Muscle layer of colon (tissue), 2 donors: ENCODE results near the gene COMP.

Source experiments
- H3K27ac ChIP-seq: one replicate; pipeline ENCODE4 v1.7.0; 2013; ENCODE audit warnings: low read depth, mild to moderate bottlenecking, low read length, moderate library complexity
- H3K27me3 ChIP-seq, 2 donors: one replicate each; pipeline ENCODE4 v1.7.0; 2013; ENCODE audit warnings: low read length in 2 of 2, mild to moderate bottlenecking in 2 of 2; ENCODE audit not compliant: insufficient read depth in 2 of 2, control insufficient read depth in 1 of 2
- H3K36me3 ChIP-seq: one replicate; pipeline ENCODE4 v1.7.0; 2013; ENCODE audit warnings: mild to moderate bottlenecking, low read length; ENCODE audit not compliant: insufficient read depth
- H3K4me1 ChIP-seq: one replicate; pipeline ENCODE4 v1.7.0; 2013; ENCODE audit warnings: mild to moderate bottlenecking, low read length; ENCODE audit not compliant: insufficient read depth
- H3K4me3 ChIP-seq, 2 donors: one replicate each; pipeline ENCODE4 v1.7.0; 2013; ENCODE audit warnings: low read length in 2 of 2, low read depth in 1 of 2, mild to moderate bottlenecking in 1 of 2, moderate library complexity in 1 of 2
- H3K9ac ChIP-seq: one replicate; pipeline ENCODE4 v1.7.0; 2013; ENCODE audit warnings: low read length
- H3K9me3 ChIP-seq: one replicate; pipeline ENCODE4 v1.7.0; 2013; ENCODE audit warnings: mild to moderate bottlenecking, low read length
- donor health status: abdominal sarcoma.
- donor health status: Adenocarcinoma of cecum.

COMP gene

DNA sequence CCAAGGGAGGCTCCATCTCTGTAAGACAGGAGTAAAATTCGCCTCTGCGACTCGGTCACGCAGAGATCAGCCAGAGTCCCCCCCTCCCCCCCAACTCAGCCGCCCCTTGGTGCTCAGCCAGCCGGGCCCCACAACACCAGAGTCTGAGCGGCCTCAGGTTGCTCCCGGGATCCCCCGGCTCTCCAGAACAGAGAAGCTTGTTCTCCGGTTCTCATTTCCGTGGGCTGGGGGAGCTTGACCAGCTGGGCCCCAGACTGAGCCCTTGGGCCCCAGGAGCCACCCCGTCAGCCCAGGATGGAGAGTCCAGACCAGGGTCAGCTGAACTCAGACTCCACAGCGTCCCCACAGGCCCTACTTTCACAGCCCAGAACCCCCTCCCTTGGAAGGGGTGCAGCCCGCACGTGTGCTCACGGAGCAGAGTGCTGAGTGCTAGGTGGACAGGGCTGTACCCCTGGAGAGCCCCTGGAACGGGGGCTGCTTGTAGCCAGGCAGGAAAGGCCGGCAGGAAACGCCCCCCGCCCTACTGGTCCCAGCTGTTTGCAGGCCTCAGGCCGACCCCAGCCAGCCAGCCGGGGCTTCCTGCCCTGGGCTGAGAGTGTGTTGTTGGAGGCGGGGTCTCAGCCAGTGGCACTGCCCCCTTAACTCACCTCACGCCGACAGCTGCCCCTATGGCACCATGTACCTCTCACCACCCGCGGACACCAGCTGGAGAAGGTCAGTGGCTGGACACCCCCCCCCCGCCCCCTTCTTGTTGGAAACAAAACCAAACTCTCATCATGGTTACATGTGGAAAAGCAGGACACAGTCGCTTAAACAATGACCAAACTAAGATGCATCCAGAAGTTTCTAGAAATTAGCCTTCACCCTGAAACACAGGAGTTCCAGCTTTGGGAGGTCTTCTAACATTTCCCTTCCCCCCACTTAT is 44.4 kb downstream of the COMP start:
- no peak overlapping the region for H3K9ac ChIP-seq
- no peaks in the 10 kb centered on the region for H3K4me1 ChIP-seq
- H3K36me3 ChIP-seq, result peaks cover 9% of the 10 kb centered on the region
- H3K4me3 ChIP-seq, result no peak overlapping the region
- no peaks in the 10 kb centered on the region for H3K9me3 ChIP-seq
- no peaks in the 10 kb centered on the region for H3K27me3 ChIP-seq
- H3K27ac ChIP-seq, result no peak overlapping the region

DNA sequence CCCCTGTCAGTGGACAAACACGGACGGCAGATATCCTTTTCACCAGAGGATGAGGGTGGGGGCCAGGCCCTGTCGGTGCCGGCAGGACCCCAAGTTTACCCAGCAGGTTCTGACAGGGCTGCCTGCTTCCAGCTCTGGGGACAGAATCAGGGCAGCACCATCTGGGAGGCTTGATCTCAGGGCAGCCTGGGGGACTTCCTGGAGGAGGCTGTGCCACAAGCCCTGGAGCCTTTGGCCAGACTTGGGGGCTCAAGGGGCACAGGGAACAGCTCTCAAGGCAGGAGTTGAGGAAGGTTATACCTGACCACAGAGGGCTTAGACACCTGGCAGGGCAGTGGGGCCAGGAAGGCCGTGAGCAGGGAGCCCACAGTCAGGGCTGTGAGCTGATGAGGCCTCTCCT is 45.2 kb downstream of the COMP start:
- Histone ChIP-seq H3K27ac (no peak overlapping the region), H3K9me3 (no peaks in the 10 kb centered on the region), H3K36me3 (peaks cover 9% of the 10 kb centered on the region), H3K9ac (no peak overlapping the region), H3K27me3 (no peaks in the 10 kb centered on the region), H3K4me1 (no peaks in the 10 kb centered on the region), H3K4me3 (no peak overlapping the region)

DNA sequence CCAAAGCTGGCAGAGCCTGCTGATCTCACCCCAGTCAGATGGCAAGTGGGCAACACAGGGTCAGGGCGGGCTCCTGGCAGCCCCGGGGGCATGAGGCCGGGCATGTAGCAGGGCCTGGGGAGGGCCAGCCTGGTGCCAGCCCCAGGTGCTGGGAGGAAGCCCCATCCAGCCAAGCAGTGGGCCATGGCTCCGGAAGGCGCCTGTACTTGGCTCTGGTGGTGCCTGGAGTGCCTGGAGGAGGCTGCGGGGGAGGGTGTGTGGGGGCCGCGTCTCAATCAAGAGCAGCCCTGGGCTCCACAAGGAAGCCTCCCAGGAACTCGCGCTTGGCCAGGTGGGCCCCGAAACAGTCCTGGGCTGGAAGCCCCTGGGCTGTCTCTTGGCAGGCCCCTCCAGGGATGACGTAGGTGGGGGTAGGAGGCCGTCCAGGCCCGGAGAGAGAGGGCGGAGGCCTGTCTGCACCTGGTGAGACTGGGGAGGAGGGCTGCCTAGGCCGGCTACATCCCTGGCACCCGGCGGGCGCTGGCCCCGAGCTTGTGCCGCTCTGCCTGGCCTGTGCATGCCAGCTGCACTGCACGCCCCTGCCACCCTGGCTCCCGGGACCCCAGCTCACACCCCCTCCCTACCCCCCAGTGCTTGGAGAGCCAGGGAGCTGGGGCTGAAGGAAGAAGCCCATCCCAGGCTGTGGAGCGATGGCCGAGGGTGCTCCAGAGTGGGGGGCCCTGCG is 45.9 kb downstream of the COMP start:
- Histone ChIP-seq H3K9ac (no peak overlapping the region), H3K4me3 (no peak overlapping the region), H3K9me3 (no peaks in the 10 kb centered on the region), H3K27me3 (no peaks in the 10 kb centered on the region), H3K27ac (no peak overlapping the region), H3K36me3 (peaks cover 8% of the 10 kb centered on the region), H3K4me1 (no peaks in the 10 kb centered on the region)

DNA sequence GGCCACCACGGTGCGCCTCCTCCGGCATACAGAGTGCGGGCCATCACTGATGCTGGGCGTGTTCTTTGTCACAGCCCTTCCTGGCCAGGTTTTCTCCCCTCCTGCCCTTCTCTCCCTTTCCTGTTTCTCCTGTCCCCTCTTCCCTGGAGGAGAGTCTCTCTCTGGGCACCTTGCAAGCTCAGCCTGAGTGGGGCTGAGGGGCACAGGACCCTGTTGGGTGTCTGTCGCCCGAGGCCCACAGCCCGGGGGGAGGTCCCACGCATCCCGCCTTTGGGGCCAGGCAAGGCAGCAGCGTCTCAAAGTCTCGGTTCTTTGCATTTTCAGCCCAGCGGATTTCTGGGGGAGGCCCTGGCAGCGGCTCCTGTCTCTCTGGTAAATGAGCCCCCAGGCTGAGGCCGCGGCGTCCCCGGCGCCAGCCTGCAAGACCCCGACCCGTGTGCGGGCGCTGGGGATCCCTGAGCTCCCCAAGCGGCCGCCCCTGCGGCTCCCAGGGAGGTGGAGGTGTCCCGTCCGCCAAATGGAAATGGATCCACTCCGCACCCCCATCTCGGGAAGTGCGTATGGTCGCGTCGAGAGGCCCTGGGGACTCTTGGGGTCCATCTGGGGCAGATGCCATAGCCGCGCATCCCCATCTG is 47.2 kb downstream of the COMP start:
- H3K36me3 ChIP-seq, result no peaks in the 10 kb centered on the region
- no peak overlapping the region for H3K27ac ChIP-seq
- no peak overlapping the region for H3K4me3 ChIP-seq
- no peaks in the 10 kb centered on the region for H3K9me3 ChIP-seq
- no peaks in the 10 kb centered on the region for H3K27me3 ChIP-seq
- no peak overlapping the region for H3K9ac ChIP-seq
- H3K4me1 ChIP-seq, result no peaks in the 10 kb centered on the region

DNA sequence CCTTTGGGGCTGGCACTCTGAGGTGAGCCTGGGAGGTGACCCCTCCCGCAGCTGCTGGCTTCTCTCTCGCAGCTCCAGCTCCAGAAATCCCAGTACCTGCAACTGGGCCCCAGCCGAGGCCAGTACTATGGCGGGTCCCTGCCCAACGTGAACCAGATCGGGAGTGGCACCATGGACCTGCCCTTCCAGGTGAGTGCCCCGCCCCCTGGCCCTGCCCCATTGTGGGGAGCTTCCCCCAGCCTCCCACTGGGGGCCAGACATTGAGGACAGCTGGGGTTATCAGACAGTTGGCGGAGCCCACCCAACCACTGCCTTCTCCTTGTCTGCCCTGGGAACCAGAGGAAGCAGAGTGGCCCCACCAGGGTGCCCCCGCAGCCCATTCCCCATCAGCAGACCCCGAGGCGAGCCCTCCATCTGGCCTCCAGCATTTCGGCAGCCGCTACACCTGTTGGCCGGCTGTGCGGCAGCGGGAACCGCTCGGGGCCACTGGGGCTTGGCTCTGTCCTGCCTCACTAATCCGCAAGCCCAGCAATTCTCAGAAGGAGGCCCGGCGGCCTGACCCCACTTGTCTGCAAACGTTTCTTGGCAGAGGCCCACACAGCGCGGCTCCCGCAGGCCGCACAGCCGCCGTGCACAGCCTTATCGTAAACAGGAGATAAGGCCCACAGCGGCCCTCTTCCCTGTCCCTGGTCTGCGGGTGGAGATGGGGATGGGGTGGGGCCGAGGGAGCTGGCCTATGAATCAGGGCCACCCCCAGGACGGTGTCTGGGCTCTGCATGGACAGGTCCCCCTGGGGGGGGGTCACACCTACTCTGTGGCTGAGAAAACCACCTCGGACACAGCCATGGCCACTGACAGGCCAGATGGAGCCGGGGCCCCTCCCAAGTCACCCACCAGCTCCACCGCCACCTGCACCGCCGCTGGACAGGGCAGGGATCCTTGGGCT is 48.0 kb downstream of the COMP start:
- Histone ChIP-seq H3K9ac (no peak overlapping the region), H3K4me3 (no peak overlapping the region), H3K27ac (no peak overlapping the region), H3K9me3 (no peaks in the 10 kb centered on the region), H3K36me3 (no peaks in the 10 kb centered on the region), H3K4me1 (no peaks in the 10 kb centered on the region), H3K27me3 (no peaks in the 10 kb centered on the region)

DNA sequence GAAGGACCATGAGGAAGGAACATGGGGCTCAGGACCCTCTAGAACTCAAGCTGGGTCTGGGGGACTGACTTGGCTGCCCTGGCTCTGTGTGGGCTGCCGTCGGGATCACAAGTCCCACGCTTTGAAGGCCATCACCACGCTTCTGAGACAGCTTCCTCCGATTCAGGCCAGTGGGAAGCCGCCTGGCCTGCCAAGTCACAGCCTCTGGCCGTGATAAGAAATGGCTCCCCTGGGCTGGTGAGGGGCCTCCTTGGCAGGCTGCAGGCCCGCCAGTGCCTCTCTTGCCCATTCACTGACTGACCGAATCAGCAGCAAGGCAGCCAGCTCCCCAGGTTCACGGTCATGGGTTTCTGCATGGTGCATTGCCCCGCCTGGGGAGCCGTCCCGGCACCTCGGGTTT is 48.8 kb downstream of the COMP start:
- no peaks in the 10 kb centered on the region for H3K27me3 ChIP-seq
- no peaks in the 10 kb centered on the region for H3K9me3 ChIP-seq
- H3K27ac ChIP-seq, result no peak overlapping the region
- H3K4me1 ChIP-seq, result no peaks in the 10 kb centered on the region
- H3K36me3 ChIP-seq, result no peaks in the 10 kb centered on the region
- H3K4me3 ChIP-seq, result no peak overlapping the region
- no peak overlapping the region for H3K9ac ChIP-seq

DNA sequence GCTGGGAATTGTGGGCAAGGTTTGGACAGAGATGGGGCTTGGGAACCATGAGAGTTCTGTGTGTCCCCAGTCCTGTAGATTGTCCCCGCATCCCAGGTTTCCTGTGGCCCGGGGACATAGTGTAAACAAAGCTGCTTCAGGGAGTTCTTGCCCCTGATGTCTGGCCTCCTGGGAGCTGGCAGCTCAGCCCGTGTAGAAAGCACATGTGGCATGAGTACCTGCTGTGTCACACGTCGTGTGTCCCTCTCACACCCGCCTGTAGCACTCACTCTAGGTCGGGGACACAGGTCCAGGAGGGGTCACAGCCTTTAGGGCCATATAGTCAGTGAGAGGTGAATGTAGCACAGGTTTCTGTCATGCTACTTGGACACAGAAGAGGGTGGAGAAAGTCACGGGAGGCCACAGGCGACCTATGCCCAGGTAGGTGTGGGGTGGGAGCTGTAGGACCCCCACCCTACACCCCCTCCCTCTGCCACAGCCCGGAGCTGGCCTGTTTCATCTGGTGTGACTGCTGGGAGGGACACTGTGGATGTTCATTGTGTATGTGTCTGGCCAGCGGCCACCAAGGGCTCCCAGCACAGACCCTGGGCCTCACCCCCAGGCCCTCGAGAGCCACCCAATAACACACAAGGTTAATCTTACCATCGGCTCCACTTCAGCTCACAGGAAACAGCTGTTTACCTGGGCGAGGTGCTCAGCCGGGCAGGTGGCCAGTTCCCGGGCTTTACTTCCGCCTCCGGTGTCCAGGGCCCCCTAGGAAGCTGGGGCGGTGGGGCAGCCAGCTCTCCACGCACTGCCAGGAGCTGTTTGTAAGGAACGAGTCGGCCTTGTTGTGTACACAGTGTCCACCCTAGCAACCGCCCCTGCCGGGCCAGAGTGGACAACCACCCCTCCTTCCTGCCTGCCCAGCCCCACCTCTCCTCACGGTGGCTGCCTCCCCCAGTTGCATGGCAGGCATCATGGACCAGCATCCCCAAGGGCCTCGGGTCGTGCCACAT is 49.7 kb downstream of the COMP start:
- H3K27ac ChIP-seq, result no peak overlapping the region
- no peaks in the 10 kb centered on the region for H3K4me1 ChIP-seq
- no peak overlapping the region for H3K9ac ChIP-seq
- H3K36me3 ChIP-seq, result no peaks in the 10 kb centered on the region
- no peaks in the 10 kb centered on the region for H3K27me3 ChIP-seq
- H3K9me3 ChIP-seq, result no peaks in the 10 kb centered on the region
- H3K4me3 ChIP-seq, result no peak overlapping the region

DNA sequence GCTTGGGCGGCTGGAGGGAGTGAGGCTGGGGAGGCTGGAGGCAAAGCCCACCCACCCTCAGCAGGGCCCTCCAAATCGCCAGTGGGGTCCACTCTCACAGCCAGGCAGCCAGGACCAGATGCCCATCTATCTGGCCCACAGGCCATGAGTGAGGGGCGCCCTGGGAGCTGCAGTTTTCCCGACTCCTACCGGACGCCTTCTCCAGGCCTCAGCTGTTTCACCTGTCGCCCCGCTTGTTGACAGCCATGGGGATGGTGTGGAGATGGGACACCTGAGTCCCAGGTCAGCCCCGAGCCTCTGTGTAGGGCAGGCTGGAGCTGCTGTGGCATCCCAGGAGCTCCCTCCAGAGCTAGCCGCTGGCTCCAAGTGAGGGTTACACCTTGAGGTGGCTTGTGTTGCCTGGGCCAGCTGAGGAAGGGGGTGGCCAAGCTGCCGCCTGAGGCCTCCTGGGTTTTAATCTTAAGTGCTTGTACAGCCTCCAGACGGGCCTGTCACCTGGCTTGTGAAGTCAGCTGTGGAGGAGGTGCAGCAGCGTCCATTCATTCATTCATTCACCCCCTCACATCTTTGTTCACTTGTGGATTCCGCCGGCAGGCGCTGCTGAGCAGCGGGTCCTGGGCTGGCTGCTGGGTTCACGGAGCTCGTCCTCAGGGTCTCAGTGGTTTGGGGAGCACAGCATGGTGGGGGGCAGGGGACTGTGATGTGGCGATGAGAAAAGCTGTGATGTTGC is 52.0 kb downstream of the COMP start:
- Histone ChIP-seq H3K9me3 (no peaks in the 10 kb centered on the region), H3K9ac (no peak overlapping the region), H3K4me3 (no peak overlapping the region), H3K36me3 (no peaks in the 10 kb centered on the region), H3K4me1 (peaks cover 5% of the 10 kb centered on the region), H3K27me3 (no peaks in the 10 kb centered on the region), H3K27ac (no peak overlapping the region)

DNA sequence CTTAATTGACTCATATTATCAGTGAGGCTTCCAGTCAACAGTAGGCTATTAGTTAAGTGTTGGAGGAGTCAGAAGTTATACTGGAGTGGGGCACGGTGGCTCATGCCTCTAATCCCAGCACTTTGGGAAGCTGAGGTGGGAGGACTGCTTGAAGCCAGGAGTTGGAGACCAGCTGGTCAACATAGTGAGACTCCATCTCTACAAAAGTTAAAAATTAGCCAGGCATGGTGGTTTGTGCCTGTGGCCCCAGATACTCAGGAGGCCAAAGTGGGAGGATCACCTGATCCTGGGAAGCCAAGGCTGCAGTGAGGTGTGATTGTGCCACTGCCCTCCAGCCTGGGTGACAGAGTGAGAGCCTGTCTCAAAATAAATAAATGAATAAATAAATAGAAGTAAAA is 53.2 kb downstream of the COMP start:
- Histone ChIP-seq H3K27ac (no peak overlapping the region), H3K36me3 (no peaks in the 10 kb centered on the region), H3K9me3 (no peaks in the 10 kb centered on the region), H3K9ac (no peak overlapping the region), H3K4me1 (peaks cover 17% of the 10 kb centered on the region), H3K27me3 (no peaks in the 10 kb centered on the region), H3K4me3 (no peak overlapping the region)
